Measurements from ENCODE around the gene METTL9. TPM values are rescaled to one million over a fixed set of nuclear protein-coding genes. Genes with fewer than 3 reads are reported as not detected.
A peak's percentile ranks its signal among the peaks of the same experiment; 100 is the strongest.
"Not testable (repeated sequence)": the region's sequence is repeated elsewhere in the genome, so short reads cannot be mapped to it uniquely, and the experiment has no call there.

The METTL9 gene
- total RNA-seq (ENCODE audit: unreplicated experiment): 221 TPM
- long read RNA-seq, full-length matches to known transcripts: 156 of 171 reads
- long read RNA-seq, partial matches to known transcripts: 1 of 171 reads
- long read RNA-seq, other reads (novel, unspliced or antisense): 14 of 171 reads

- H3K27ac Mint-ChIP-seq (ENCODE audit: unreplicated experiment): peak within 1 kb of the TSS; percentile 98
- DNase-seq (ENCODE audit: low spot score): peak; percentile 94
- peaks cover 45% of the 10 kb centered on the region for H3K4me1 Mint-ChIP-seq (ENCODE audit: unreplicated experiment)
- TF ChIP-seq CTCF (IDR thresholded peaks at IDR 0.05; ENCODE audit: unreplicated experiment): no peak
- peak within 1 kb of the TSS; percentile 96 for H3K4me3 Mint-ChIP-seq (ENCODE audit: unreplicated experiment)
- no peaks in the 10 kb centered on the region for H3K36me3 Mint-ChIP-seq (ENCODE audit: low read depth, unreplicated experiment)
- peaks cover 2% of the 10 kb centered on the region for H3K27me3 Mint-ChIP-seq (ENCODE audit: unreplicated experiment)
- H3K9me3 Mint-ChIP-seq (ENCODE audit: unreplicated experiment): no peaks in the 10 kb centered on the region
Measured at GRCh38 chr16:21599122-21600030, at the start of gene METTL9. Gene METTL9 (plus strand): TSS chr16:21599577. CDS start chr16:21599734, 157 bp downstream.

GRCh38 chr16:21549975-21550374 is 49.4 kb upstream of the METTL9 start:
- not testable (repeated sequence) for H3K27ac Mint-ChIP-seq (ENCODE audit: unreplicated experiment)

GRCh38 chr16:21550435-21550834 is 48.9 kb upstream of the METTL9 start:
- H3K27me3 Mint-ChIP-seq (ENCODE audit: unreplicated experiment); DNase-seq (ENCODE audit: low spot score); H3K36me3 Mint-ChIP-seq (ENCODE audit: low read depth, unreplicated experiment); H3K4me3 Mint-ChIP-seq (ENCODE audit: unreplicated experiment); H3K27ac Mint-ChIP-seq (ENCODE audit: unreplicated experiment); H3K4me1 Mint-ChIP-seq (ENCODE audit: unreplicated experiment); H3K9me3 Mint-ChIP-seq (ENCODE audit: unreplicated experiment): not testable (repeated sequence)

More at GRCh38 chr16:21549975-21550374, 49.4 kb upstream of the METTL9 start:
- not testable (repeated sequence) for H3K27me3 Mint-ChIP-seq (ENCODE audit: unreplicated experiment); H3K9me3 Mint-ChIP-seq (ENCODE audit: unreplicated experiment); H3K4me1 Mint-ChIP-seq (ENCODE audit: unreplicated experiment); H3K36me3 Mint-ChIP-seq (ENCODE audit: low read depth, unreplicated experiment); DNase-seq (ENCODE audit: low spot score); H3K4me3 Mint-ChIP-seq (ENCODE audit: unreplicated experiment)

GRCh38 chr16:21551076-21551475 is 48.3 kb upstream of the METTL9 start:
- H3K27me3 Mint-ChIP-seq (ENCODE audit: unreplicated experiment); H3K4me3 Mint-ChIP-seq (ENCODE audit: unreplicated experiment); H3K4me1 Mint-ChIP-seq (ENCODE audit: unreplicated experiment); H3K36me3 Mint-ChIP-seq (ENCODE audit: low read depth, unreplicated experiment); H3K27ac Mint-ChIP-seq (ENCODE audit: unreplicated experiment); DNase-seq (ENCODE audit: low spot score); H3K9me3 Mint-ChIP-seq (ENCODE audit: unreplicated experiment): not testable (repeated sequence)

GRCh38 chr16:21551600-21551999 is 47.8 kb upstream of the METTL9 start:
- not testable (repeated sequence) for H3K9me3 Mint-ChIP-seq (ENCODE audit: unreplicated experiment); H3K4me3 Mint-ChIP-seq (ENCODE audit: unreplicated experiment); H3K27me3 Mint-ChIP-seq (ENCODE audit: unreplicated experiment); H3K36me3 Mint-ChIP-seq (ENCODE audit: low read depth, unreplicated experiment); DNase-seq (ENCODE audit: low spot score); H3K4me1 Mint-ChIP-seq (ENCODE audit: unreplicated experiment); H3K27ac Mint-ChIP-seq (ENCODE audit: unreplicated experiment)

GRCh38 chr16:21553481-21554296 is 45.7 kb upstream of the METTL9 start:
- H3K4me3 Mint-ChIP-seq (ENCODE audit: unreplicated experiment); H3K27ac Mint-ChIP-seq (ENCODE audit: unreplicated experiment); H3K4me1 Mint-ChIP-seq (ENCODE audit: unreplicated experiment); DNase-seq (ENCODE audit: low spot score); H3K9me3 Mint-ChIP-seq (ENCODE audit: unreplicated experiment); H3K36me3 Mint-ChIP-seq (ENCODE audit: low read depth, unreplicated experiment); H3K27me3 Mint-ChIP-seq (ENCODE audit: unreplicated experiment): not testable (repeated sequence)

GRCh38 chr16:21554795-21555585 is 44.4 kb upstream of the METTL9 start:
- peak; percentile 96 for DNase-seq (ENCODE audit: low spot score)
- Mint-ChIP-seq H3K27ac (ENCODE audit: unreplicated experiment) (no peak overlapping the region), H3K27me3 (ENCODE audit: unreplicated experiment) (peaks cover 4% of the 10 kb centered on the region), H3K4me1 (ENCODE audit: unreplicated experiment) (no peaks in the 10 kb centered on the region), H3K36me3 (ENCODE audit: low read depth, unreplicated experiment) (no peaks in the 10 kb centered on the region), H3K4me3 (ENCODE audit: unreplicated experiment) (no peak overlapping the region), H3K9me3 (ENCODE audit: unreplicated experiment) (no peaks in the 10 kb centered on the region)
- peak; percentile 99 for TF ChIP-seq CTCF (IDR thresholded peaks at IDR 0.05; ENCODE audit: unreplicated experiment)

GRCh38 chr16:21555621-21556020 is 43.8 kb upstream of the METTL9 start:
- not testable (repeated sequence) for H3K4me3 Mint-ChIP-seq (ENCODE audit: unreplicated experiment); H3K4me1 Mint-ChIP-seq (ENCODE audit: unreplicated experiment); H3K9me3 Mint-ChIP-seq (ENCODE audit: unreplicated experiment)

GRCh38 chr16:21556026-21556595 is 43.3 kb upstream of the METTL9 start:
- not testable (repeated sequence) for H3K27ac Mint-ChIP-seq (ENCODE audit: unreplicated experiment); H3K4me1 Mint-ChIP-seq (ENCODE audit: unreplicated experiment); H3K36me3 Mint-ChIP-seq (ENCODE audit: low read depth, unreplicated experiment); H3K4me3 Mint-ChIP-seq (ENCODE audit: unreplicated experiment); H3K9me3 Mint-ChIP-seq (ENCODE audit: unreplicated experiment); H3K27me3 Mint-ChIP-seq (ENCODE audit: unreplicated experiment); DNase-seq (ENCODE audit: low spot score)

More at GRCh38 chr16:21555621-21556020, 43.8 kb upstream of the METTL9 start:
- H3K36me3 Mint-ChIP-seq (ENCODE audit: low read depth, unreplicated experiment); H3K27me3 Mint-ChIP-seq (ENCODE audit: unreplicated experiment); DNase-seq (ENCODE audit: low spot score); H3K27ac Mint-ChIP-seq (ENCODE audit: unreplicated experiment): not testable (repeated sequence)
